ENCODE results near the gene KLHL8.

- TF ChIP-seq POLR2A (IDR thresholded peaks at IDR 0.05; ENCODE audit: low read length) (no peak), GATA1 (IDR thresholded peaks at IDR 0.05; ENCODE audit: low read depth, low read length) (no peak)
Measured at GRCh38 chr4:87126056-87126455, 94.4 kb downstream of the KLHL8 start.

Data from erythroblast (primary cell).